Memory B cell (primary cell): ENCODE measurements around the gene LAMC3.
"Not testable (repeated sequence)": the region's sequence is repeated elsewhere in the genome, so short reads cannot be mapped to it uniquely, and the experiment has no call there.

ENCODE experiments used
- ATAC-seq: fragments of 150-1000 bp; cut with Tn5 transposase; 2 replicates; pipeline ENCODE4 v1.10.0; 2021; ENCODE audit warnings: low read depth, mild to moderate bottlenecking, moderate library complexity
- DNase-seq, 2 donors: peaks; one replicate each; pipeline ENCODE4 v3.0.0; 2022; ENCODE audit warnings: low spot score in 2 of 2
- H3K27ac Mint-ChIP-seq: one replicate; pipeline ENCODE4 v1.8.0; 2022; ENCODE audit warnings: mild to moderate bottlenecking, moderate library complexity, mixed read lengths
- H3K27me3 Mint-ChIP-seq: one replicate; pipeline ENCODE4 v1.8.0; 2022; ENCODE audit warnings: mixed read lengths
- H3K36me3 Mint-ChIP-seq: one replicate; pipeline ENCODE4 v1.8.0; 2022; ENCODE audit warnings: mild to moderate bottlenecking, mixed read lengths
- H3K4me1 Mint-ChIP-seq: one replicate; pipeline ENCODE4 v1.8.0; 2022; ENCODE audit warnings: mixed read lengths
- H3K4me3 Mint-ChIP-seq: one replicate; pipeline ENCODE4 v1.8.0; 2022; ENCODE audit warnings: mild to moderate bottlenecking, moderate library complexity, mixed read lengths
- H3K9me3 Mint-ChIP-seq: one replicate; pipeline ENCODE4 v1.8.0; 2022; ENCODE audit warnings: mixed read lengths

The LAMC3 gene

GRCh38 chr9:131111186-131111853 is 102.3 kb downstream of the LAMC3 start:
- ATAC-seq = no peak
- peaks cover 2% of the 10 kb centered on the region for H3K4me1 Mint-ChIP-seq
- no peak for DNase-seq
- no peak overlapping the region for H3K4me3 Mint-ChIP-seq
- H3K9me3 Mint-ChIP-seq = no peaks in the 10 kb centered on the region
- H3K27ac Mint-ChIP-seq = no peak overlapping the region
- no peaks in the 10 kb centered on the region for H3K36me3 Mint-ChIP-seq
- H3K27me3 Mint-ChIP-seq = peaks cover 9% of the 10 kb centered on the region

- Mint-ChIP-seq H3K27ac (no peak overlapping the region), H3K4me1 (peaks cover 2% of the 10 kb centered on the region)
- no peak for ATAC-seq
These were observed 102.9 kb downstream of the LAMC3 start for GRCh38 chr9:131111854-131112311.

GRCh38 chr9:131112374-131113154 is 103.6 kb downstream of the LAMC3 start:
- Mint-ChIP-seq H3K36me3 (no peaks in the 10 kb centered on the region), H3K27ac (no peak overlapping the region), H3K9me3 (no peaks in the 10 kb centered on the region)

More at GRCh38 chr9:131111854-131112311, 102.9 kb downstream of the LAMC3 start:
- Mint-ChIP-seq H3K9me3 (no peaks in the 10 kb centered on the region), H3K4me3 (no peak overlapping the region), H3K27me3 (peaks cover 9% of the 10 kb centered on the region), H3K36me3 (no peaks in the 10 kb centered on the region)
- DNase-seq = no peak

GRCh38 chr9:131113655-131114054 is 104.7 kb downstream of the LAMC3 start:
- H3K4me1 Mint-ChIP-seq = peaks cover 4% of the 10 kb centered on the region
- peaks cover 9% of the 10 kb centered on the region for H3K27me3 Mint-ChIP-seq
- DNase-seq (no peak), ATAC-seq (no peak)
- no peaks in the 10 kb centered on the region for H3K36me3 Mint-ChIP-seq
- no peak overlapping the region for H3K27ac Mint-ChIP-seq
- H3K9me3 Mint-ChIP-seq = no peaks in the 10 kb centered on the region
- H3K4me3 Mint-ChIP-seq = no peak overlapping the region

More at GRCh38 chr9:131112374-131113154, 103.6 kb downstream of the LAMC3 start:
- H3K4me3 Mint-ChIP-seq = no peak overlapping the region
- no peak for DNase-seq
- ATAC-seq = no peak
- peaks cover 4% of the 10 kb centered on the region for H3K4me1 Mint-ChIP-seq
- H3K27me3 Mint-ChIP-seq = peaks cover 9% of the 10 kb centered on the region

GRCh38 chr9:131114084-131114535 is 105.1 kb downstream of the LAMC3 start:
- Mint-ChIP-seq H3K36me3 (no peaks in the 10 kb centered on the region), H3K27ac (no peak overlapping the region), H3K9me3 (no peaks in the 10 kb centered on the region), H3K4me1 (peaks cover 3% of the 10 kb centered on the region), H3K27me3 (peaks cover 6% of the 10 kb centered on the region), H3K4me3 (no peak overlapping the region)
- DNase-seq (no peak), ATAC-seq (no peak)

- H3K36me3 Mint-ChIP-seq, H3K27me3 Mint-ChIP-seq, H3K9me3 Mint-ChIP-seq, DNase-seq, H3K27ac Mint-ChIP-seq, ATAC-seq, H3K4me1 Mint-ChIP-seq, H3K4me3 Mint-ChIP-seq: not testable (repeated sequence)
These were observed 106.4 kb downstream of the LAMC3 start for GRCh38 chr9:131115360-131115742.

GRCh38 chr9:131116281-131117120 is 107.5 kb downstream of the LAMC3 start:
- Mint-ChIP-seq H3K4me3 (no peak overlapping the region), H3K27me3 (peaks cover 11% of the 10 kb centered on the region), H3K27ac (no peak overlapping the region), H3K9me3 (no peaks in the 10 kb centered on the region), H3K4me1 (peaks cover 3% of the 10 kb centered on the region), H3K36me3 (no peaks in the 10 kb centered on the region)
- DNase-seq = no peak
- ATAC-seq = no peak

GRCh38 chr9:131117121-131117761 is 108.3 kb downstream of the LAMC3 start:
- ATAC-seq = no peak

GRCh38 chr9:131117762-131118145 is 108.8 kb downstream of the LAMC3 start:
- peaks cover 10% of the 10 kb centered on the region for H3K27me3 Mint-ChIP-seq
- no peak overlapping the region for H3K4me3 Mint-ChIP-seq
- H3K9me3 Mint-ChIP-seq = no peaks in the 10 kb centered on the region
- DNase-seq (no peak), ATAC-seq (no peak)
- H3K27ac Mint-ChIP-seq = no peak overlapping the region
- H3K36me3 Mint-ChIP-seq = no peaks in the 10 kb centered on the region
- peaks cover 3% of the 10 kb centered on the region for H3K4me1 Mint-ChIP-seq

More at GRCh38 chr9:131117121-131117761, 108.3 kb downstream of the LAMC3 start:
- peaks cover 11% of the 10 kb centered on the region for H3K27me3 Mint-ChIP-seq
- no peaks in the 10 kb centered on the region for H3K36me3 Mint-ChIP-seq
- H3K4me3 Mint-ChIP-seq = no peak overlapping the region
- no peaks in the 10 kb centered on the region for H3K9me3 Mint-ChIP-seq
- H3K4me1 Mint-ChIP-seq = peaks cover 3% of the 10 kb centered on the region
- no peak for DNase-seq
- H3K27ac Mint-ChIP-seq = no peak overlapping the region

GRCh38 chr9:131119600-131119999 is 110.6 kb downstream of the LAMC3 start:
- no peak overlapping the region for H3K4me3 Mint-ChIP-seq
- H3K9me3 Mint-ChIP-seq = no peaks in the 10 kb centered on the region
- H3K4me1 Mint-ChIP-seq = peaks cover 3% of the 10 kb centered on the region
- DNase-seq = no peak
- ATAC-seq = no peak
- no peaks in the 10 kb centered on the region for H3K36me3 Mint-ChIP-seq
- no peak overlapping the region for H3K27ac Mint-ChIP-seq
- peaks cover 7% of the 10 kb centered on the region for H3K27me3 Mint-ChIP-seq

- Mint-ChIP-seq H3K27me3 (peaks cover 7% of the 10 kb centered on the region), H3K4me3 (no peak overlapping the region), H3K9me3 (no peaks in the 10 kb centered on the region), H3K4me1 (peaks cover 6% of the 10 kb centered on the region), H3K36me3 (no peaks in the 10 kb centered on the region), H3K27ac (no peak overlapping the region)
- DNase-seq (no peak), ATAC-seq (no peak)
These were observed 111.8 kb downstream of the LAMC3 start for GRCh38 chr9:131120620-131121228.

GRCh38 chr9:131121346-131121745 is 112.4 kb downstream of the LAMC3 start:
- Mint-ChIP-seq H3K4me3 (no peak overlapping the region), H3K9me3 (no peaks in the 10 kb centered on the region), H3K4me1 (peaks cover 12% of the 10 kb centered on the region), H3K27me3 (peaks cover 7% of the 10 kb centered on the region), H3K27ac (no peak overlapping the region), H3K36me3 (no peaks in the 10 kb centered on the region)
- DNase-seq = no peak
- no peak for ATAC-seq

- no peaks in the 10 kb centered on the region for H3K9me3 Mint-ChIP-seq
- DNase-seq (no peak), ATAC-seq (no peak)
- peaks cover 10% of the 10 kb centered on the region for H3K4me1 Mint-ChIP-seq
- H3K4me3 Mint-ChIP-seq = no peak overlapping the region
- H3K27me3 Mint-ChIP-seq = peaks cover 7% of the 10 kb centered on the region
- H3K27ac Mint-ChIP-seq = no peak overlapping the region
- H3K36me3 Mint-ChIP-seq = no peaks in the 10 kb centered on the region
These were observed 113.2 kb downstream of the LAMC3 start for GRCh38 chr9:131122158-131122557.
